Endothelial cell of umbilical vein (primary cell): Measurements from ENCODE around the gene AUTS2. TPM values are rescaled to one million over a fixed set of nuclear protein-coding genes. Genes with fewer than 3 reads are reported as not detected.

Source experiments
- BruUV-seq: library from RNA; stranded (reverse); fragments of 400-500 nt; replicated peaks from 2 replicates; lab custom pipeline; 2021; lab: Mats Ljungman, UMichigan
- CTCF ChIA-PET: fragments of 300-600, 350-600 bp; sonication (Branson Sonifier 250); formaldehyde crosslinking; loops from one replicate; lab custom pipeline; 2021; ENCODE audit warnings: antibody characterized with exemption, inconsistent platforms; lab: Charles Lee
- POLR2A ChIA-PET: fragments of 300-600, 350-600 bp; sonication (Branson Sonifier 250); formaldehyde crosslinking; loops from one replicate; lab custom pipeline; 2021; ENCODE audit warnings: antibody characterized with exemption, inconsistent platforms; lab: Charles Lee
- DNase-seq: peaks from one replicate; pipeline ENCODE4 v3.0.0-alpha.2; 2011; ENCODE audit warnings: low read depth, low spot score
- FAIRE-seq: peaks from 2 replicates; lab custom pipeline; 2011; peaks lifted over from hg19 to GRCh38; lab: Jason Lieb, UNC
- H2AFZ ChIP-seq: 2 replicates; pipeline ENCODE4 v1.6.0; 2012; ENCODE audit warnings: low read depth, low read length, control low read depth, inconsistent platforms
- H3K27ac ChIP-seq: 2 replicates; pipeline ENCODE4 v1.5.1; 2011; ENCODE audit warnings: low read depth, mild to moderate bottlenecking, control low read depth, low read length, moderate library complexity; ENCODE audit not compliant: insufficient read depth
- H3K27me3 ChIP-seq, 2 experiments: 2 replicates each; pipeline versions ENCODE4 v1.6.0 to v1.6.1; 2011; ENCODE audit warnings: low read length in 2 of 2, mixed read lengths in 1 of 2; ENCODE audit not compliant: control insufficient read depth in 2 of 2, insufficient read depth in 2 of 2
- H3K36me3 ChIP-seq, 2 experiments: 2 replicates in 1 of 2; 3 replicates in 1 of 2; pipeline ENCODE4 v1.5.1; 2011; ENCODE audit warnings: low read length in 2 of 2, mild to moderate bottlenecking in 1 of 2, moderate library complexity in 1 of 2; ENCODE audit not compliant: control insufficient read depth in 2 of 2, insufficient read depth in 2 of 2; ENCODE audit errors: extremely low read depth in 1 of 2
- H3K4me1 ChIP-seq: 3 replicates; pipeline ENCODE4 v1.5.1; 2011; ENCODE audit warnings: mild to moderate bottlenecking, low read length; ENCODE audit not compliant: control insufficient read depth, insufficient read depth; ENCODE audit errors: extremely low read depth
- H3K4me2 ChIP-seq: 2 replicates; pipeline ENCODE4 v1.6.1; 2011; ENCODE audit warnings: low read length, control low read depth, mixed read lengths; ENCODE audit not compliant: insufficient read depth
- H3K4me3 ChIP-seq, 3 experiments: fragments of 200-600 bp in 1 of 3; sonication (generic), shearing (Covaris generic) in 1 of 3; replicated peaks in 1 of 3; 2 replicates each; pipeline ENCODE4 v1.5.1; 2011 to 2016; ENCODE audit warnings: control low read depth in 3 of 3, low read length in 3 of 3, mild to moderate bottlenecking in 2 of 3, inconsistent platforms in 1 of 3, low read depth in 1 of 3, moderate library complexity in 1 of 3; ENCODE audit not compliant: insufficient read depth in 1 of 3
- H3K79me2 ChIP-seq: 2 replicates; pipeline ENCODE4 v1.6.0; 2012; ENCODE audit warnings: low read length, inconsistent platforms; ENCODE audit not compliant: control insufficient read depth, insufficient read depth
- H3K9ac ChIP-seq: replicated peaks from 2 replicates; pipeline ENCODE3; 2011; ENCODE audit warnings: low read length, control low read depth; ENCODE audit not compliant: insufficient read depth; ENCODE audit errors: extremely low read depth
- H3K9me1 ChIP-seq: replicated peaks from 3 replicates; pipeline ENCODE4 v1.6.0; 2011; ENCODE audit warnings: mild to moderate bottlenecking, low read length; ENCODE audit not compliant: control insufficient read depth, insufficient read depth; ENCODE audit errors: extremely low read depth
- H3K9me3 ChIP-seq: replicated peaks from 2 replicates; pipeline ENCODE4 v1.5.1; 2012; ENCODE audit warnings: low read length, inconsistent platforms; ENCODE audit not compliant: control insufficient read depth, insufficient read depth
- H4K20me1 ChIP-seq: replicated peaks from 2 replicates; pipeline ENCODE3; 2011; ENCODE audit warnings: mild to moderate bottlenecking, low read length; ENCODE audit not compliant: control insufficient read depth, insufficient read depth; ENCODE audit errors: extremely low read depth
- EZH2 ChIP-seq: IDR thresholded peaks from 2 replicates; pipeline ENCODE4 v1.6.1; 2012; ENCODE audit warnings: borderline replicate concordance, low read depth, mild to moderate bottlenecking, moderate library complexity, low read length, inconsistent platforms; ENCODE audit not compliant: severe bottlenecking
- FOS ChIP-seq: IDR thresholded peaks from 2 replicates; pipeline ENCODE4 v1.6.1; 2011; ENCODE audit warnings: mild to moderate bottlenecking, low read length, moderate library complexity, borderline replicate concordance; ENCODE audit not compliant: insufficient read depth
- GATA2 ChIP-seq: IDR thresholded peaks from 2 replicates; pipeline ENCODE4 v1.7.0; 2011; ENCODE audit warnings: low read depth, mild to moderate bottlenecking, moderate library complexity, mixed read lengths, low read length; ENCODE audit not compliant: insufficient read length, insufficient read depth
- JUN ChIP-seq: IDR thresholded peaks from 2 replicates; pipeline ENCODE4 v1.6.1; 2011; ENCODE audit warnings: borderline replicate concordance, low read depth; ENCODE audit not compliant: insufficient read length, insufficient read depth
- MAX ChIP-seq: IDR thresholded peaks from 2 replicates; pipeline ENCODE4 v1.6.1; 2011; ENCODE audit not compliant: insufficient read depth, insufficient read length
- MYC ChIP-seq: IDR thresholded peaks from one replicate; pipeline ENCODE4 v1.6.1; 2011; ENCODE audit warnings: mild to moderate bottlenecking, low read depth, low read length
- POLR2A ChIP-seq: IDR thresholded peaks from 2 replicates; pipeline ENCODE4 v1.6.1; 2012; ENCODE audit warnings: low read depth, mild to moderate bottlenecking, control low read depth, low read length
- POLR2AphosphoS5 ChIP-seq: IDR thresholded peaks from 2 replicates; pipeline ENCODE4 v1.6.1; 2012; ENCODE audit warnings: low read depth, mild to moderate bottlenecking, control low read depth, low read length, moderate library complexity; ENCODE audit not compliant: insufficient read depth
- dilution Hi-C: fragments of 300-500 bp; cut with MboI; formaldehyde crosslinking; loops from one replicate; pipeline ENCODE4 v1.15.0; 2019; ENCODE audit warnings: low sequenced_read_pairs; ENCODE audit not compliant: extremely low pct_ligation_motif_present
- intact Hi-C: fragments of 100-400 bp; cut with micrococcal nuclease; formaldehyde crosslinking; loops from one replicate; pipeline ENCODE4 v1.10.0; 2022
- polyA plus RNA-seq, 4 experiments: library from polyadenylated mRNA; depleted of rRNA in 3 of 4; stranded (reverse) in 3 of 4; unstranded in 1 of 4; fragments of >200 nt; gene quantifications; 2 replicates each; pipeline versions ENCODE4 v1.2.1 to v1.2.3, GENCODE V29; 2011 to 2012; ENCODE audit warnings: missing spikeins in 1 of 4
- total RNA-seq: library from RNA; stranded (reverse); gene quantifications from 2 replicates; pipeline ENCODE4 v1.2.3, GENCODE V29; 2021
- TF ChIP-seq, protein P1 (sequence below), 2 donors: IDR thresholded peaks; 1 replicate in 1 of 2; 2 replicates in 1 of 2; pipeline ENCODE4 v1.5.1; 2011; ENCODE audit warnings: low read length in 2 of 2, mild to moderate bottlenecking in 2 of 2, moderate library complexity in 2 of 2, control low read depth in 1 of 2, inconsistent platforms in 1 of 2, low read depth in 1 of 2; ENCODE audit not compliant: insufficient read depth in 1 of 2; ENCODE audit errors: extremely low read depth in 1 of 2

AUTS2 gene
- total and polyA plus RNA-seq, 2 donors (not counting 3 experiments of a cell fraction or from before 2014, with no cell fraction given): 0.59 to 8.0 TPM

DNA sequence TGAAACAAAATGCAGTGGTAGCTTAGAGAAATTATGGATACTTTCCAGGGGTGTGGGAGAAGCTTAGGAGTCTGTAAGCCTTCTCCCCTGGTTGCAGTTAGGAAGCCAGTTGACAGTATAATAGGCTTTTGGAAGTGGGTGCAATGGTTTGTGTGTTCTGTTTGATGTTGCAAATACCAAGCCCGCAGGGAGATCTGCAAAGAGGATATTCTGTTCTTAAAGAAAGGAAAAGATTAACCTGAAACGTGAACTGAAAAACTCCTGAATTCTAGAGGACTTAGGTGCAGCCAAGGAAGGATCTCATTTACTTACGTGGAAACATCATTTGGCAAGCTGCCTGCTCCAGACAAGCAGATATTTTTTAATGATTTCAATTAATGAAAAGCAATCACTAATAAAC, 496.6 kb downstream of the AUTS2 start:
- no peak for FAIRE-seq
- intact Hi-C loops: no loop called here
- POLR2A ChIA-PET: no interaction called here
- dilution Hi-C loops: no loop called here
- TF ChIP-seq EZH2 (no peak), GATA2 (no peak), MAX (no peak), MYC (no peak), FOS (no peak), POLR2A (no peak), POLR2AphosphoS5 (no peak), JUN (no peak)
- TF ChIP-seq, protein P1, sequence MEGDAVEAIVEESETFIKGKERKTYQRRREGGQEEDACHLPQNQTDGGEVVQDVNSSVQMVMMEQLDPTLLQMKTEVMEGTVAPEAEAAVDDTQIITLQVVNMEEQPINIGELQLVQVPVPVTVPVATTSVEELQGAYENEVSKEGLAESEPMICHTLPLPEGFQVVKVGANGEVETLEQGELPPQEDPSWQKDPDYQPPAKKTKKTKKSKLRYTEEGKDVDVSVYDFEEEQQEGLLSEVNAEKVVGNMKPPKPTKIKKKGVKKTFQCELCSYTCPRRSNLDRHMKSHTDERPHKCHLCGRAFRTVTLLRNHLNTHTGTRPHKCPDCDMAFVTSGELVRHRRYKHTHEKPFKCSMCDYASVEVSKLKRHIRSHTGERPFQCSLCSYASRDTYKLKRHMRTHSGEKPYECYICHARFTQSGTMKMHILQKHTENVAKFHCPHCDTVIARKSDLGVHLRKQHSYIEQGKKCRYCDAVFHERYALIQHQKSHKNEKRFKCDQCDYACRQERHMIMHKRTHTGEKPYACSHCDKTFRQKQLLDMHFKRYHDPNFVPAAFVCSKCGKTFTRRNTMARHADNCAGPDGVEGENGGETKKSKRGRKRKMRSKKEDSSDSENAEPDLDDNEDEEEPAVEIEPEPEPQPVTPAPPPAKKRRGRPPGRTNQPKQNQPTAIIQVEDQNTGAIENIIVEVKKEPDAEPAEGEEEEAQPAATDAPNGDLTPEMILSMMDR (IDR thresholded peaks at IDR 0.05; ENCODE audit: extremely low read depth in 1 of 2, insufficient read depth in 1 of 2, low read depth in 1 of 2, low read length in 2 of 2): no peak
- no peaks in the 10 kb centered on the region for H3K79me2 ChIP-seq
- no peak for DNase-seq
- no peaks in the 10 kb centered on the region for H4K20me1 ChIP-seq
- no peaks in the 10 kb centered on the region for H3K9me3 ChIP-seq
- CTCF ChIA-PET: no interaction called here
- H3K9me1 ChIP-seq: no peaks in the 10 kb centered on the region
- BruUV-seq: no TSS peak
- no peaks in the 10 kb centered on the region for H3K27me3 ChIP-seq
- no peaks in the 10 kb centered on the region for H3K4me1 ChIP-seq
- no peak overlapping the region for H3K4me2 ChIP-seq
- H3K4me3 ChIP-seq: no peak overlapping the region
- H3K9ac ChIP-seq: no peak overlapping the region
- no peaks in the 10 kb centered on the region for H3K36me3 ChIP-seq
- H2AFZ ChIP-seq: no peak overlapping the region
- H3K27ac ChIP-seq: no peak overlapping the region
